GM19324 (cell line): ENCODE results near the gene TBC1D16.

Source experiments
- ATAC-seq: cut with Tn5 transposase; IDR thresholded peaks from one replicate; pipeline ENCODE4 v1.9.1; 2021; ENCODE audit warnings: mild to moderate bottlenecking, moderate library complexity; ENCODE audit not compliant: unreplicated experiment, low FRiP score

The TBC1D16 gene

DNA sequence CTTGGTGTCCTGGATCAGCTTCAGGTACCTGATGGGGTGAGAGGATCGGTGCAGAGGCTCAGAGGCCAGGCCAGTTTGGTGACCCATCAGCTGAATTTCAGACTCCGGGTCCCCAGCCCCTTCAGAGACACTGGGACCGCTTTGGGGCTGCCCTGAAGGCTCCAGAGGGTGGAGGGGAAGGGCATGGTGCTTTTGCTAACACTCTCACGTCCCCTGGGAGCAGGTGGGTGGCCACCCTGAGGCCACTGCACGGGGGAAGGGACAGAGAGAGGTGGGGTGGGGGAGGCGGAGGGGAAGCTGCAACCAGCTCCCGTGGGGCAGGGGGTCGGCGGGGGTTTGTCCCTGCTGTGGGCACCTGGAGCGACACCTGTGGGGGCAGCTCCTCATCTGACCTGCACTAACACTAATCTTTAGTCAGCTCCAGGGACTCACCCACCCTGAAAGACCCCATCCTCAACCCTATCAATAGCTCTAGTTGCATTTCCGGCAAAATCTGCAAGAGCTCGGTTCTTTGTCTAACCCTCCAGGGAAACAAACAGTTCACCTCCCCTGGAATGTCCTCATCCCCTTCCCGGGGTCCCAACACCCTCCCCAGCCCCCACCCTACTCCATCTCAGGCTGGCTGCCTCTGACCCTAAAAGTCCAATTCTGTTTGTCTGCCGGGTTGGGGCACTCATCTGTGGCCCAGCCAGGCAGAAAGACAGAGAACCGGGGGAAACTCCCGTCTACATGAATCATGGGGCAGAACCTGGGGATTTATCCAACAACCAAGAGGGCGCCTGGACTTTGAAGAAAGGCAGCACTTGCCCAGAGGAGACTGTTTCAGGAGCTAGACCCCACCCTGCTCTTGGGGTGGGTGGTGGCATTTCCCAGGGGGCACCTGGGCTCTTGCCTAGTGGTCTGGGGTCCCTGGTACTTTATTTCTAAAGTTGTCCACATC is 104.5 kb downstream of the TBC1D16 start:
- ATAC-seq: no peak

- ATAC-seq: no peak
Measured at GRCh38 chr17:79930062-79930876, 105.4 kb downstream of the TBC1D16 start.

GRCh38 chr17:79929257-79930061 is 106.2 kb downstream of the TBC1D16 start:
- no peak for ATAC-seq

- no peak for ATAC-seq
Measured at GRCh38 chr17:79928502-79929256, 107.0 kb downstream of the TBC1D16 start.

DNA sequence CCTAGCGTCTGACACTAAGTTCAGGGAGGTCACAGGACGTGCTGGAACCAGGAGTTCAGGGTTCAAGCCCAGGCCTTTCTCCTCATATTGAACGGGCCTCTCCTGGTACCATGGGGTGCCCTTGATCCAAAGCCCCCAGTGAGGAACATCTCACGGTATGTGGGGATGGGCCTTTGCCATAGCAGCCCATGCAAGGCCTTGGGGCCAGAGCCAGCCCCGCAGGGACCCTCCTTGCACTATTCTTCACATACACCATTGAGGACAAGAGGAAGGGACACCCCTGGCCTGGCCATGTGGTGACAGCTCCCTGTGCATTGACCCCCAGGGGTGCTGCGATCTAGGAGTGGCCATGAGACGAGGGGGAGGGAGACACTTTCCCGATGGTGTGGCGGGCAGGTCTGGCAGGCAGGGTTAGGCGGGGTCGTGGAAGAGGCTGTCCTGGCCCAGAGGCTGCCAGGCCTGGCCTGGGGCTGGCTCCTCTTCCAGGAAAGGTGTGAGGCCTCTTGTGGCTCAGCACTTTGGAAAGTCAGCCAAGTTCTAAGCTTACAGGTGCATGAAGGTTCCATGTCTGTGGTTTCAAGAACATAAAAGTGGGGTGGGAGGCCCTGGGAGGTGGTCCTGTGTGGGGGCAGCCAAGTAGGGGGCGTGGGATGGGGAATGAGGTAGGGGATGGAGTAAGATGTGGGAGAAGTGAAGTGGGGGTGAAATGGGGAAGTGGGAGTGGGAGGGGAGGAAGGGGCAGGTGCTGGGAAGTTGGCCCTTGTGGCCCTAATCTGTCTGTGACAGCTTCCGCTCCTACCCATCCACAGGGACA is 107.8 kb downstream of the TBC1D16 start:
- ATAC-seq: no peak

DNA sequence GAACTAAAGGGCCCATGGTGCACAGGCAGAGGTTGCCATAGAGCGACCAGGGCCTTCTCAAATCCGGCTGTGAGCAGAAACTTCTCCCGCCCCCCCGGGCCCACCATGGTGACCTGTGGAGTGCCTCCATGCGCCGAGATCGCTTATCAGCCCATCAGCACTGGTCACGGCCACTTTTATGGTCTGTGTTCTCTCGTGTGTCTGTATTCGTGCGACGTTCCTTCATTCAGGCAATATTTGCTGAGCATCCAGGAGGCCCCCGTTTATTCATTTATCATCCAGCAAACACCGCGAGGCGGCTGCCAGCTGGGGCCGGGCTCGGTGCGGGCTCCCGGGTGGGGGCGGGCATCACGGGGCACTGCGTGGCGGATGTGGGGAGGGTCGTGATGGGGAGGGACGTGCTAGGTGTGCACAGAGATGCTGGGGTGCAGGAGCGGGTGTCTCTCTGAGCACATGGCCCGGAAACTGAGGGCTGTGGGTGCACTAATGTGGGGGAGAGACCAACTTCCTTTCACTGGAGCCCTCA is 108.5 kb downstream of the TBC1D16 start:
- ATAC-seq: no peak

- ATAC-seq: no peak
Measured at GRCh38 chr17:79926605-79927135, 109.0 kb downstream of the TBC1D16 start.

DNA sequence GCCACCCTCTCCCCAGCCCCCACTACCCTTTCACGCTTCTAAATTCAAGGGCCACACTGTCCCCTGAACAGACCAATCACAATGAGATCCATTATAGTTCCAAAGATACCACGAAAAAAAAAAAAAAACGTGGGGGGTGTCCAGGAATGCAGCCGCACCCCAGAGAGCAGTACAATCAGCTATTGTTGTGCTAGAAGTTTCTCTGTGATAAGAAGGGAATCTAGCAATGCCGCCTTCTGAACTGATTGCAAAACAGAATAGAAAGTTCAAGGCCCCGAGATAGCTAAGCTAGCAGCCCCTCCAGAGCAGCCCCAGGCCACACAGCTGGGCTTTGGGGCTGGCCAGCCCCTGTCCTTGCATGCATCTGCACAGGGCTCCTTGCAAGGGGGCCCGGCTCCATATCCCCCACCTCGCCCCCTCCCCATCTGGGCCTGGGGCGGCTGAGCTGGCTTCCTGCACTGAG is 109.5 kb downstream of the TBC1D16 start:
- ATAC-seq: no peak

GRCh38 chr17:79925242-79925957 is 110.3 kb downstream of the TBC1D16 start:
- no peak for ATAC-seq

- ATAC-seq: no peak
Measured at GRCh38 chr17:79924639-79924976, 111.1 kb downstream of the TBC1D16 start.

DNA sequence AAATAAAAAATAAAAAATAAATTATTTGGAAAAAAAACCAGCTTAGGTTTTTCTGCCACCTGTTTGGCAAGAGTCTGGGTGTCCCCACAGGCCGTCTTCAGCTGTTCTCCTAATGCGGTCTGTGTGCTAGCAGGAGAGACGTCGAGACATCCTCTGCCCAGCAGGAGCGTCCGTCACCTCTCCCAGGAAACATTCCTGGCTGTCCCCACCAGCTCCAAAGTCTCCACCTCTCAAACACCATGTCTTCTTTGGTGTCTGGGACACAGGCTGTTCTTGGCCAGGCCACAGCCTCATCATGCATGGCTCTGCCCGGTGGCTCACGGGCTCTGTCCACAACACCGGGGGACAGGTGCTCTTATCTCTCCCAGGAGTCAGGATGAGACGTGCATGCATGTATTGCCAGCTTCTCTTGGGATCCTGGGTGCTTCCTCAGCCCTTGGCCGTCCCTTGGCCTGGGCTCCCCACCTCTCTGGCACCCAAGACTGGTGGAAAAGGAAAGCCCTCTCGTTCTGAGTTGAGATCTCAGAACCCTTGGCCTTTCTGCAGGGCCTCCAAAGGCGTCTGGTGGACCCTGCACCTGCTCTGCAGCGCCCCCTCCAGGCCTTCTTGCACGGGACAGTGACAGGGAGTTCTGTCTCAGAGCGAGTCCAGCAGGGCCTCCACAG is 111.6 kb downstream of the TBC1D16 start:
- no peak for ATAC-seq

DNA sequence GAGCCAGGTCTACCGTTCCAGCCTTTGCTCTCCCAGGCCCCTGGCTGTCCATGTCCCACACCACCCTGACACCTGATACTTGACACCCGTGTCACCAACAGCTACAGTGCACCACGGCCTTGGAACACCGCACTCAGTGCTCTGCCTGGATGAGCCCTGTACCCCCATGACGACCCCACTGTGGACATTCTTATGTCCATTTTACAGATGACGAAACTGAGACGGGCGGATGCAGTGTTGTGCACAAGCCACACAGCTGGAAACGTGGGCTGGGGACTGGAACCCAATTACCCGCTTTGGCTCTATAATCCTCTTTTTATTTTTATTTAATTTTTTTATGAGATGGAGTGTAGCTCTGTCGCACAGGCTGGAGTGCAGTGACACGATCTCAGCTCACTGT is 112.9 kb downstream of the TBC1D16 start:
- ATAC-seq: no peak

DNA sequence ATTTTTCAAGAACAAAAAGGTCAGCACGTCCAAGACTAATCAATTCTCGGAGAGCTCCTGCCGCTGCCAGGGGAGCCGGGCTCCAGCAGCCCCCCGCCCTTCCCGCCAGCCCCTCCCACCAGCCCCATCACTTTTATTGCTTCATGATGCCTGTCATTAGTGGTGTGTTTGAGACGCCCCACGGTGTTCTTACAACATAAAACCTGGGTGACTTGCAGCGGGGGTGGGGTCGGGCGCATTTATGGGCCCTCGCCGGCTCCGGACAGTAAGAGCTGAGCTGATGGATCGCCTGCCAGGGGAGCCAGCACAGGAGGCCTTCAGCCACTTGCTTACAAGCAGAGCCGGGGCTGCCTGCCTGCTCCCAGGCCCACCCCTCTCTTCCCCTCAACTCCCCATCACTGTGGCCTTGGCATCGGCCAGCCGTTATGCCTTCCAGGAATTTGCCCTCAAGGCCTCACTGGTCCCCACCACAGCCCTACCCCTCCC is 113.5 kb downstream of the TBC1D16 start:
- no peak for ATAC-seq

DNA sequence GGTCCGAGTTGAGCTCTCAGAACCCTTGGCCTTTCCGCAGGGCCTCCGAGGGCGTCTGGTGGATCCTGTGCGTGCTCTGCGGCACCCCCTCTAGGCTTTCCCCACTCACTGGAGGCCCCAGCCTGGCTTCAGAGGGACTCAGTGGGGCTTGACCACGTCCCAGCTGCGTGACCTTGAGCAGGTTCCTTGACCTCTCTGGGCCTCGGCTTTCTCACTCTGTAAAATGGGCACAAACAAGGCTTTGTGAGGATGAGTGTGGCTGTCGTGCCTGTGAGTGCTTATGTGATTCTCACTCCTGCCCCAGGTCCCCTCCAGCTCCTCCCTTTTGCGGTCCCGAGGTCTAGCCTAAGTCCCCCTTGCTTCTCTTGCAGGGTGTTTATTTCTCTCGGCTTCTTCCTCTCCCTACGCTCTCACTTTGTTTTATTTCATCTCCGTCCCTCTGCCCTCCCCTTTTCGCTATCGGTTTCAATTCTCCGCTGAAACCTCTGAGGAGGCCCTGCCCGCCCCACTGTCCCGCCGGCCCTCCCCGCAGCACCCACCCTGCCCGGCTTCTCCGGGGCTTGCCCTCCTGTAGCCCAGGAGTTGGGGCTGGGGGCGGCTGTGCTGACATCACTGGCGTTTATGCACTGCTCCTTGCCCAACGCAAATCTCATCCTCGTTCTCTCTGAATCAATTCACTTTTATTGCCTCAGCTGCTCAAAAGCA is 114.1 kb downstream of the TBC1D16 start:
- ATAC-seq: no peak

- no peak for ATAC-seq
Measured at GRCh38 chr17:79920751-79921410, 114.8 kb downstream of the TBC1D16 start.
